DND-41 (cell line): Measurements from ENCODE around the gene TEDC2.

Experiments
- ATAC-seq: fragments of 200-7000 bp; cut with Tn5 transposase; 3 replicates; pipeline ENCODE4 v1.9.1; 2021; ENCODE audit warnings: low read depth; ENCODE audit not compliant: insufficient read depth
- DNase-seq: peaks from one replicate; pipeline ENCODE4 v3.0.0-alpha.2; 2020
- H2AFZ ChIP-seq: 2 replicates; pipeline ENCODE4 v1.6.0; 2012; ENCODE audit warnings: low read depth, low read length
- H3K27ac ChIP-seq: 2 replicates; pipeline ENCODE4 v1.5.1; 2012; ENCODE audit warnings: low read length, inconsistent platforms
- H3K27me3 ChIP-seq: fragments of 200-600 bp; sonication (generic); 2 replicates; pipeline ENCODE4 v1.6.0; 2012; ENCODE audit warnings: low read length, mild to moderate bottlenecking, inconsistent platforms; ENCODE audit not compliant: insufficient read depth, poor library complexity
- H3K36me3 ChIP-seq: 2 replicates; pipeline ENCODE4 v1.5.1; 2012; ENCODE audit warnings: low read length, inconsistent platforms; ENCODE audit not compliant: insufficient read depth
- H3K4me1 ChIP-seq: 2 replicates; pipeline ENCODE4 v1.5.1; 2012; ENCODE audit warnings: mild to moderate bottlenecking, low read length; ENCODE audit not compliant: insufficient read depth
- H3K4me2 ChIP-seq: 2 replicates; pipeline ENCODE4 v1.6.0; 2012; ENCODE audit warnings: mild to moderate bottlenecking, moderate library complexity, low read length, inconsistent platforms; ENCODE audit not compliant: insufficient read depth
- H3K4me3 ChIP-seq, 2 experiments: fragments of 200-600 bp in 1 of 2; shearing (Covaris generic) in 1 of 2; 2 replicates each; pipeline ENCODE4 v1.5.1; 2012 to 2016; ENCODE audit warnings: inconsistent platforms in 2 of 2, low read length in 2 of 2, mild to moderate bottlenecking in 2 of 2, low read depth in 1 of 2, moderate library complexity in 1 of 2
- H3K79me2 ChIP-seq: 2 replicates; pipeline ENCODE4 v1.6.0; 2012; ENCODE audit warnings: low read length, inconsistent platforms; ENCODE audit not compliant: insufficient read depth
- H3K9ac ChIP-seq: 2 replicates; pipeline ENCODE4 v1.6.0; 2012; ENCODE audit warnings: low read depth, mild to moderate bottlenecking, inconsistent platforms, low read length, moderate library complexity
- H3K9me3 ChIP-seq: 2 replicates; pipeline ENCODE4 v1.5.1; 2012; ENCODE audit warnings: low read length, moderate library complexity, mild to moderate bottlenecking, inconsistent platforms; ENCODE audit not compliant: insufficient read depth, severe bottlenecking
- H4K20me1 ChIP-seq: 2 replicates; pipeline ENCODE4 v1.6.0; 2012; ENCODE audit warnings: low read length; ENCODE audit not compliant: insufficient read depth
- CTCF ChIP-seq: IDR thresholded peaks from 2 replicates; pipeline ENCODE4 v1.5.1; 2012; ENCODE audit warnings: borderline replicate concordance, low read length, moderate library complexity, mild to moderate bottlenecking; ENCODE audit not compliant: poor library complexity, severe bottlenecking; ENCODE audit errors: extremely low read depth
- EZH2 ChIP-seq: IDR thresholded peaks from 3 replicates; pipeline ENCODE4 v1.6.1; 2012; ENCODE audit warnings: borderline replicate concordance, low read depth, mild to moderate bottlenecking, moderate library complexity, low read length, inconsistent platforms; ENCODE audit not compliant: severe bottlenecking

The TEDC2 gene

DNA sequence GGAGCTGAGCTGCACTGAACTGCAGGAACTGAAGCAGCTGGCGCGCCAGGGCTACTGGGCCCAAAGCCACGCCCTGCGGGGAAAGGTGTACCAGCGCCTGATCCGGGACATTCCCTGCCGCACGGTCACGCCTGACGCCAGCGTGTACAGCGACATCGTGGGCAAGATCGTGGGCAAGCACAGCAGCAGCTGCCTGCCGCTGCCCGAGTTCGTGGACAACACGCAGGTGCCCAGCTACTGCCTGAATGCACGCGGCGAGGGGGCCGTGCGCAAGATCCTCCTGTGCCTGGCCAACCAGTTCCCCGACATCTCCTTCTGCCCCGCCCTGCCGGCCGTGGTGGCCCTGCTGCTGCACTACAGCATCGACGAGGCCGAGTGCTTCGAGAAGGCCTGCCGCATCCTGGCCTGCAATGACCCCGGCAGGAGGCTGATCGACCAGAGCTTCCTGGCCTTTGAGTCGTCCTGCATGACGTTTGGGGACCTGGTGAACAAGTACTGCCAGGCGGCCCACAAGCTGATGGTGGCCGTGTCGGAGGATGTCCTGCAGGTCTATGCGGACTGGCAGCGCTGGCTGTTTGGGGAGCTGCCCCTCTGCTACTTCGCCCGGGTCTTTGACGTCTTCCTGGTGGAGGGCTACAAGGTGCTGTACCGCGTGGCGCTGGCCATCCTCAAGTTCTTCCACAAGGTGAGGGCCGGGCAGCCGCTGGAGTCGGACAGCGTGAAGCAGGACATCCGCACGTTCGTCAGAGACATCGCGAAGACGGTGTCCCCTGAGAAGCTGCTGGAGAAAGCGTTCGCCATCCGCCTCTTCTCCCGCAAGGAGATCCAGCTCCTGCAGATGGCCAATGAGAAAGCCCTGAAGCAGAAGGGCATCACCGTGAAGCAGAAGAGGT lies 36.6 kb downstream of the TEDC2 start:
- no peak overlapping the region for H3K4me3 ChIP-seq
- no peak overlapping the region for H3K9ac ChIP-seq
- DNase-seq (no peak), ATAC-seq (no peak)
- no peak overlapping the region for H3K4me2 ChIP-seq
- H3K4me1 ChIP-seq = peaks cover 7% of the 10 kb centered on the region
- H3K36me3 ChIP-seq = peaks cover 51% of the 10 kb centered on the region
- H3K27ac ChIP-seq = no peak overlapping the region
- H2AFZ ChIP-seq = no peak overlapping the region
- no peaks in the 10 kb centered on the region for H3K9me3 ChIP-seq
- H4K20me1 ChIP-seq = peaks cover 22% of the 10 kb centered on the region
- TF ChIP-seq EZH2 (no peak), CTCF (no peak)
- H3K27me3 ChIP-seq = no peaks in the 10 kb centered on the region
- peaks cover 10% of the 10 kb centered on the region; the same call in 1 of the 2 replicates for H3K79me2 ChIP-seq

DNA sequence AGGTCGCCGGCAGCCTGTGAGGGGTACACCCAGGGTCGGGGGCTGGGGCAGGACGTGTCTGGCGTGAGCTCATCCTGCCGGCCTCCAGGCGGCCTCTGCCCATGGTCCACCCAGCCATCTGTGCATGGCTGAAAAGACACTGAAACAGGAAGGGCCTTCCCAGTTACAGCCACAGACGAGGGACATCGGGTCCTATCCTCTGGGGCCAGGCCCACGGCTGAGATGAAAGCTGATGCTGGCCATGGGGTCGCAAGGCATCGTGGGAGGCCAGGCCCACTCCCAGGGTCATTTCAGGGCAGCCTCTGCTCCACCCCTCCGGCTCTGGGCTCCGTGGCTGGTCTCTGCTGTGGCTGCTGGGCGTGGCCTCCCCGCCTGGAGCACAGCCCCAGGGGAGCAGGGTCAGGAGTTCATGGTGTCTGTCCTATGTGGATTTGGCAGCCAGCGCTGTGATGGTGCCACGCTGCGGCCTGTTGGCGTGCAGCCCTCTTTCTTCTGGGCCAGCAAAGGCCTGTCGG lies 37.3 kb downstream of the TEDC2 start:
- H2AFZ ChIP-seq = no peak overlapping the region
- H4K20me1 ChIP-seq = peaks cover 28% of the 10 kb centered on the region
- DNase-seq (no peak), ATAC-seq (no peak)
- H3K9ac ChIP-seq = no peak overlapping the region
- H3K9me3 ChIP-seq = no peaks in the 10 kb centered on the region
- TF ChIP-seq CTCF (no peak), EZH2 (no peak)
- H3K36me3 ChIP-seq = peaks cover 56% of the 10 kb centered on the region
- peaks cover 11% of the 10 kb centered on the region for H3K4me1 ChIP-seq
- H3K4me2 ChIP-seq = no peak overlapping the region
- H3K27me3 ChIP-seq = no peaks in the 10 kb centered on the region
- peaks cover 9% of the 10 kb centered on the region; the same call in 1 of the 2 replicates for H3K79me2 ChIP-seq
- no peak overlapping the region for H3K4me3 ChIP-seq
- no peak overlapping the region for H3K27ac ChIP-seq

- no peak overlapping the region for H3K4me2 ChIP-seq
- H3K9me3 ChIP-seq = no peaks in the 10 kb centered on the region
- no peak overlapping the region for H3K4me3 ChIP-seq
- no peak overlapping the region for H3K9ac ChIP-seq
- DNase-seq (no peak), ATAC-seq (no peak)
- peaks cover 33% of the 10 kb centered on the region for H4K20me1 ChIP-seq
- 0 out of 2 replicates have a peak, but pooled peaks cover 5% of the 10 kb centered on the region for H3K79me2 ChIP-seq
- no peak overlapping the region for H3K27ac ChIP-seq
- peaks cover 11% of the 10 kb centered on the region for H3K4me1 ChIP-seq
- TF ChIP-seq CTCF (no peak), EZH2 (no peak)
- H3K27me3 ChIP-seq = no peaks in the 10 kb centered on the region
- H3K36me3 ChIP-seq = peaks cover 61% of the 10 kb centered on the region
- H2AFZ ChIP-seq = no peak overlapping the region
Observed at GRCh38 chr16:2497695-2498484, 38.0 kb downstream of the TEDC2 start.
